Breast epithelium (tissue), 3 donors: ENCODE results near the gene CDH6.

ENCODE experiments used
- POLR2A ChIP-seq: fragments of 450-650 bp; IDR thresholded peaks from one replicate; pipeline ENCODE4 v1.6.1; 2016; ENCODE audit warnings: antibody characterized with exemption, mild to moderate bottlenecking, moderate library complexity
- POLR2AphosphoS5 ChIP-seq, 3 donors: sonication (generic); formaldehyde crosslinking; IDR thresholded peaks; one replicate each; pipeline ENCODE4 v1.6.1; 2017; ENCODE audit warnings: antibody characterized with exemption in 3 of 3
- TF ChIP-seq, protein P1 (sequence below), 3 donors: fragments of 450-650 bp; IDR thresholded peaks; one replicate each; pipeline ENCODE4 v1.5.1; 2016 to 2017; ENCODE audit warnings: antibody characterized with exemption in 3 of 3, mild to moderate bottlenecking in 3 of 3, moderate library complexity in 3 of 3

DNA sequence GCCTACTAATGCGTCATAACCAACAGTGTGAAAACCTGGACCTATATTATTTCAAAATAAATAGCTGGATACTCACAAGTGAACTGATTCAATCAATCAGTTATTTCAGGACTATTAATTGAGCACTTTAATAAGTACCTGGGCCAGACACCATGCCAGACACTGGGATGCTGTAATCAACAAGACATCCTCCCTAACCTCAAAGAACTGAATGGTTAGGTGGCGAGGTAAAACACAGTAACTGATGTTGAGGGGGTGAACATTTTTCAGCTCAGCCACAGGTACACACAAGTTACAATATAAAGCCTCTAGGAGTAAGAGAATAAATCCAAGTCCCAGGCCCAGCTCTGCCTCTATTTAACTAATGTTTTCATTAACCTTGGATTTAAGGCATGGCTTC is 24.0 kb downstream of the CDH6 start:
- TF ChIP-seq, protein P1, sequence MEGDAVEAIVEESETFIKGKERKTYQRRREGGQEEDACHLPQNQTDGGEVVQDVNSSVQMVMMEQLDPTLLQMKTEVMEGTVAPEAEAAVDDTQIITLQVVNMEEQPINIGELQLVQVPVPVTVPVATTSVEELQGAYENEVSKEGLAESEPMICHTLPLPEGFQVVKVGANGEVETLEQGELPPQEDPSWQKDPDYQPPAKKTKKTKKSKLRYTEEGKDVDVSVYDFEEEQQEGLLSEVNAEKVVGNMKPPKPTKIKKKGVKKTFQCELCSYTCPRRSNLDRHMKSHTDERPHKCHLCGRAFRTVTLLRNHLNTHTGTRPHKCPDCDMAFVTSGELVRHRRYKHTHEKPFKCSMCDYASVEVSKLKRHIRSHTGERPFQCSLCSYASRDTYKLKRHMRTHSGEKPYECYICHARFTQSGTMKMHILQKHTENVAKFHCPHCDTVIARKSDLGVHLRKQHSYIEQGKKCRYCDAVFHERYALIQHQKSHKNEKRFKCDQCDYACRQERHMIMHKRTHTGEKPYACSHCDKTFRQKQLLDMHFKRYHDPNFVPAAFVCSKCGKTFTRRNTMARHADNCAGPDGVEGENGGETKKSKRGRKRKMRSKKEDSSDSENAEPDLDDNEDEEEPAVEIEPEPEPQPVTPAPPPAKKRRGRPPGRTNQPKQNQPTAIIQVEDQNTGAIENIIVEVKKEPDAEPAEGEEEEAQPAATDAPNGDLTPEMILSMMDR (IDR thresholded peaks at IDR 0.05) = no peak
- TF ChIP-seq POLR2A (no peak), POLR2AphosphoS5 (IDR thresholded peaks at IDR 0.05) (no peak)
